H7 (cell line): ENCODE data around the gene PRKRIP1. TPM values are rescaled to one million over a fixed set of nuclear protein-coding genes. Genes with fewer than 3 reads are reported as not detected.
A peak's percentile ranks its signal among the peaks of the same experiment; 100 is the strongest.
"Not testable (repeated sequence)": the region's sequence is repeated elsewhere in the genome, so short reads cannot be mapped to it uniquely, and the experiment has no call there.

Experiments used
- DNase-seq: peaks from one replicate; pipeline ENCODE4 v3.0.0; 2012
- H3K27me3 ChIP-seq: 2 replicates; pipeline ENCODE4 v1.6.0; 2011; ENCODE audit warnings: mild to moderate bottlenecking, low read length; ENCODE audit not compliant: control insufficient read depth, insufficient read depth
- H3K36me3 ChIP-seq: replicated peaks from 2 replicates; pipeline ENCODE4 v1.5.1; 2011; ENCODE audit warnings: low read length; ENCODE audit not compliant: control insufficient read depth, insufficient read depth
- H3K4me3 ChIP-seq: 2 replicates; pipeline ENCODE4 v1.5.1; 2011; ENCODE audit warnings: low read depth, mild to moderate bottlenecking, control low read depth, low read length, moderate library complexity; ENCODE audit not compliant: insufficient read depth
- total RNA-seq: library from RNA; depleted of rRNA; stranded (reverse); fragments of >200 nt; shearing (Covaris generic); gene quantifications from 2 replicates; pipeline ENCODE4 v1.2.3, GENCODE V29; 2014

Gene PRKRIP1
- total RNA-seq, 1 experiment from 2014 or later: 20.5 TPM

GRCh38 chr7:102390697-102391484 lies 5.3 kb upstream of the PRKRIP1 start:
- DNase-seq: peak; percentile 89
- no peaks in the 10 kb centered on the region for H3K27me3 ChIP-seq
- peaks cover 5% of the 10 kb centered on the region for H3K36me3 ChIP-seq
- H3K4me3 ChIP-seq: no peak overlapping the region

GRCh38 chr7:102392330-102392729 lies 3.8 kb upstream of the PRKRIP1 start:
- no peak for DNase-seq
- no peak overlapping the region for H3K4me3 ChIP-seq
- peaks cover 3% of the 10 kb centered on the region; the same call in 1 of the 2 replicates for H3K36me3 ChIP-seq
- H3K27me3 ChIP-seq: no peaks in the 10 kb centered on the region

- peaks cover 3% of the 10 kb centered on the region for H3K36me3 ChIP-seq
- DNase-seq: no peak
These were observed 2.7 kb upstream of the PRKRIP1 start for GRCh38 chr7:102393467-102393866.

GRCh38 chr7:102395592-102395872 lies 631 bp upstream of the PRKRIP1 start:
- Histone ChIP-seq H3K36me3 (peaks cover 10% of the 10 kb centered on the region), H3K4me3 (peak overlapping the region; percentile 84), H3K27me3 (no peaks in the 10 kb centered on the region)
- DNase-seq: no peak

More at GRCh38 chr7:102393467-102393866, 2.7 kb upstream of the PRKRIP1 start:
- Histone ChIP-seq H3K4me3 (no peak overlapping the region), H3K27me3 (no peaks in the 10 kb centered on the region)

- no peak for DNase-seq
- Histone ChIP-seq H3K4me3 (peak overlapping the region; percentile 84), H3K27me3 (no peaks in the 10 kb centered on the region), H3K36me3 (peaks cover 9% of the 10 kb centered on the region)
These were observed 502 bp downstream of the PRKRIP1 start for GRCh38 chr7:102396710-102397019.

- H3K4me3 ChIP-seq: no peak overlapping the region
- H3K27me3 ChIP-seq: no peaks in the 10 kb centered on the region
- peaks cover 11% of the 10 kb centered on the region for H3K36me3 ChIP-seq
- DNase-seq: no peak
These were observed 2.4 kb downstream of the PRKRIP1 start for GRCh38 chr7:102398543-102398942.

- peaks cover 14% of the 10 kb centered on the region for H3K36me3 ChIP-seq
- no peaks in the 10 kb centered on the region for H3K27me3 ChIP-seq
- no peak overlapping the region for H3K4me3 ChIP-seq
- no peak for DNase-seq
These were observed 4.2 kb downstream of the PRKRIP1 start for GRCh38 chr7:102400360-102400759.

- Histone ChIP-seq H3K27me3 (no peaks in the 10 kb centered on the region), H3K36me3 (peaks cover 34% of the 10 kb centered on the region), H3K4me3 (no peak overlapping the region)
- no peak for DNase-seq
These were observed 7.4 kb downstream of the PRKRIP1 start for GRCh38 chr7:102403563-102403962.

- H3K4me3 ChIP-seq: no peak overlapping the region
- peaks cover 35% of the 10 kb centered on the region for H3K36me3 ChIP-seq
- no peaks in the 10 kb centered on the region for H3K27me3 ChIP-seq
- peak; percentile 74 for DNase-seq
These were observed 8.1 kb downstream of the PRKRIP1 start for GRCh38 chr7:102404005-102404861.

GRCh38 chr7:102404862-102405188 lies 8.7 kb downstream of the PRKRIP1 start:
- not testable (repeated sequence) for H3K27me3 ChIP-seq, DNase-seq, H3K4me3 ChIP-seq
- H3K36me3 ChIP-seq: peaks cover 34% of the 10 kb centered on the region

- Histone ChIP-seq H3K4me3 (no peak overlapping the region), H3K36me3 (peaks cover 31% of the 10 kb centered on the region), H3K27me3 (no peaks in the 10 kb centered on the region)
- no peak for DNase-seq
These were observed 11.7 kb downstream of the PRKRIP1 start for GRCh38 chr7:102407910-102408309.

GRCh38 chr7:102408530-102408929 lies 12.4 kb downstream of the PRKRIP1 start:
- DNase-seq, H3K4me3 ChIP-seq, H3K27me3 ChIP-seq: not testable (repeated sequence)
- peaks cover 32% of the 10 kb centered on the region for H3K36me3 ChIP-seq

- Histone ChIP-seq H3K36me3 (peaks cover 32% of the 10 kb centered on the region), H3K27me3 (no peaks in the 10 kb centered on the region), H3K4me3 (no peak overlapping the region)
- no peak for DNase-seq
These were observed 13.2 kb downstream of the PRKRIP1 start for GRCh38 chr7:102409340-102409739.

GRCh38 chr7:102410123-102410522 lies 14.0 kb downstream of the PRKRIP1 start:
- Histone ChIP-seq H3K36me3 (peaks cover 31% of the 10 kb centered on the region), H3K4me3 (no peak overlapping the region), H3K27me3 (no peaks in the 10 kb centered on the region)
- no peak for DNase-seq

- Histone ChIP-seq H3K36me3 (peaks cover 24% of the 10 kb centered on the region), H3K4me3 (no peak overlapping the region), H3K27me3 (no peaks in the 10 kb centered on the region)
- no peak for DNase-seq
These were observed 14.8 kb downstream of the PRKRIP1 start for GRCh38 chr7:102410918-102411317.
